HL-60/S4 treated with retinoic acid at 250 ng/mL for 4 days and 3 days (cell line): ENCODE measurements around the gene AKAP6.

Experiments
- in situ Hi-C: fragments of 300-500 bp; cut with MboI; formaldehyde crosslinking; loops from 2 replicates; pipeline ENCODE4 v1.7.0; 2022; ENCODE audit warnings: low sequenced_read_pairs

The AKAP6 gene

DNA sequence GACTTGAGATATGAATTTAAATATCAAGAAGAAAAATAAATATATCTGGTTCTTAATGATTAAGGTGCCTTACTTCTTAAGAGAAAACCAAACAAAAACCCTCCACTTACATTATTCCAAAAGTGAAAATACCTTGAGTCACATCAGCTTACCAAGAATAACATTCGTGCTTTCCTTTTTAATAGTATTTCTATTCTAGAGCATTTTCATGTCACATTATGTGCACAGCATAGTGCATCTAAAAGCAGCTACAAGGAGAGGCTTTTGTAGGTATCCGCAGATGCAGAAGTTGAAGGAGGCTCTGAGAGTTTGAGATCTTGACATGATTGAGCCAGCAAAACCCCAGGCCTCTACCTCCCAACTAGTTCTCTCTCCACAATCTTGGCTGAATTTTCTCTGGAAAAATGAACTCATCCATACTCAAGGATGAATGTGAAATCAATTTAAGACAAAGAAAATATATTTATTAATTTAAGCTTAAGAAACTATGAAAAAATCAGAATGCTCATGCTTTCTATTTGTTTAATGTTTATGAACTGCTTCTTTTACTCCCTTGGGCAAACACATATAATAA lies 275.0 kb downstream of the AKAP6 start:
- in situ Hi-C loops: no loop called here

DNA sequence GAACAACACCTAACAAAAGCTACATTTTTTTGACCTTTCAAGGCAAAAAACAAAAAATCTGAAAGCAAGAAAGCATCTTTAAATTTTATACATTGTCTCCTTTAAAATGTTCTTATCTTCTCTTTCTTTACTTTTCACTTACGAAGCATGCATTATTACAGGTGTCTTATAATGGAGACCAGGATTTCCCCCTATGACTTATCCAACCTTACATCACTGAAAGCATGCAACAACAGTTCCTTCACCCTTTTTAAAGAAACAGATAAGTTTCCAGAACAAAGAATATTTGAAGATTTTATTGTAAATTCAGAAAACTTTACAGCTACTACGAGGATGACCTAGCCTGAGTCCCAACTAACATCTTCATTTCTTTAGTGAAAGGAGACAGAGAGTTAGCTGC lies 277.2 kb downstream of the AKAP6 start:
- in situ Hi-C loops: no loop called here

DNA sequence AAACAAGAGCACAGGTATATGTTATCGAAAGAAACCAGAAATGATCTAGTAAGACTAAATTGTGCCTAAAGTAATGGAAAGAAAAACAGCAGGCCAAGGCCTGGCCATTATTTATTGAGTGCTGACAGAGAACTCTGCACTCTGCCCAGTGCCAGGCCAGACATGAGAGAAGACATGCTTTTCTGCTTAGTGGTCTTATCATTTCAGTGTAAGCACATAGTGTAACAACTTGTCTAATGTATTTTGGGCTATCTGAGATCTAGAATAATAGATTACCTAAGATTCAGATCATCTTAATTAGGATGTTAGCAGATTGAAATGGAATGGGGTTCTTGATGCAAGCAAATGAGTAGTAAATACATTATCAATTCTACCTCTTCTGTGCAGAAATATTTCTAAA lies 278.3 kb downstream of the AKAP6 start:
- in situ Hi-C loops: no loop called here

DNA sequence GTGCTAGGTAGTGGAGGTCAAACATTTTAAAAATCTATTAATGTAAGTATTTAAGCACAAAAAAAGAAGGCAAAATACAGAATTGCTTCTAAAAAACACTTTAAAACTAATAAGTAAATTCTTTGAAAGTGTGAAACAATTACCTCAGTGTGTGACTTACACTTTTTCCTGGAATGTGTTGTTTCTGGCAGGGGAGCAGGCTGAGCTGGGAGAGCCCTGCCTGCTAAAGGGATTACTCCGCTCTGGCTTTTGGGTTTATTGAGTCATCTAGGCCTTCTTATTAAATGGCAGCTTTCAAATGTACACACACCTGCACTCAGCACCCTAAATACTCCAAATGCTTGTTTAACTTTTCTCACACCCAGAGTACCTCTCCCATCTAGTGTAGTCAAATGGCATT lies 279.8 kb downstream of the AKAP6 start:
- in situ Hi-C loops: no loop called here

DNA sequence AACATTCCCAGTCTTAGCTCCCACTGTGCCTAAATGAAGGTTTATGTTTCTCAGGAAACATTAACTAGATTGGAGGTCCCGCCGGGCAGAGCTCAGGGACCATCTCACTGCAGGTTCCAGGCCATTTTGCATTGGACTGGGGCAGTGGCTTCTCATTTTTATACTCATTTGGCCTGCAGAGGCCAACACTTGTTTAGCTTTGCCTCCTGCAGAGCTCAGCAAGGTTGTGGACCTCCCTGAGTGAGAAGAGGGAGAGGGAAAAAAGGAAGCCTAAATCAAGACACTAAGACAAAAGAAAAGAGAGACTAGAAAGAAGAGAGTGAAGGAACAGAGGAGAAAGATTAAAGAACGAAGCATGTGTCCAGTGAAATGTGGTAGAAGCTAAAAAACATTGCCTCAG lies 280.3 kb downstream of the AKAP6 start:
- in situ Hi-C loops: no loop called here

DNA sequence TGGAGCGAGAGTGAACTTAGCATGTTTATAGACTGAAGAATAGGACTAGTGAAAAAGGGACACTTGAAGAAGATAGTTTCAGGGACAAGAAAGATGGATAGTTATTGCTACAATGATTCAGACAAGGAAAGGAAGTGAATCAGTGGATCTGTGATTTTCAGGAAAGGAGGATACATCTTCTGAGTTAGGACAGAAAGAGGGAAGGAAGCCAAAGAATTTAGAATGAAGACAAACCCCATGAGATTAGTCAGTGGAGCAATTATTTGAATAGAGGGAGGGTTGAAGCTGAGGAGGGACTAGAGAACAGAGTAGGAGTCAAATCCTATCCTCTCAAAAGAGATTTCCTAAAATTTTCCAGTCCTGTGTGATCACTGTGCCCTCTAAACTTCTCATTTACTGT lies 282.7 kb downstream of the AKAP6 start:
- in situ Hi-C loops: no loop called here

DNA sequence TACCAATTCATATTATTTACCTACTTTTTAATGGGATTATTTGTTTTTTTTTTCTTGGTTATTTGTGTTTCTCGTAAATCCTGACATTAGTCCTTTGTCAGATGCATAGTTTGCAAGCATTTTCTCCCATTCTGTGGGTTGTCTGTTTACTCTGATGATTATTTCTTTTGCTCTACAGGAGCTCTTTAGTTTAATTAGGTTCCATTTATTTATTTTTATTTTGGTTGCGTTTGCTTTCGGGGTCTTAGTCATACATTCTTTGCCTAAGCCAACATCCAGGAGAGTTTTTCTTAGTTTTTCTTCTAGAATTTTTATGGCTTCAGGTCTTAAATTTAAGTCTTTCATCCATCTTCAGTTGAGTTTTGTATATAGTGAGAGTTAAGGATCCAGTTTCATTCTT lies 289.9 kb downstream of the AKAP6 start:
- in situ Hi-C loops: no loop called here

DNA sequence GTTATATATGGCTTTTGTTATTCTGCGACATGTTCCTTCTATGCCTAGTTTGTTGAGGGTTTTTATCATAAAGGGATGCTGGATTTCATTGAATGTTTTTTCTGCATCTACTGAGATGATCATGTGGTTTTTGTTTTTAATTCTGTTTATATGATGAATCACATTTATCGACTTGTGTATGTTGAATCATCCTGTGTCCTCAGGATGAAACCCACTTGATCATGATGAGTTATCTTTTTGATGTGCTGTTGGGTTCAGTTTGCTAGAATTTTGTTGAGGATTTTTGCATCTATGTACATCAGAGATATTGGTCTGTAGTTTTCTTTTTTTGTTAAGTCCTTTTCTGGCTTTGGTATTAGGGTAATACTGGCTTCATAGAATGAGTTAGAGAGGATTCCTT lies 291.2 kb downstream of the AKAP6 start:
- in situ Hi-C loops: no loop called here

DNA sequence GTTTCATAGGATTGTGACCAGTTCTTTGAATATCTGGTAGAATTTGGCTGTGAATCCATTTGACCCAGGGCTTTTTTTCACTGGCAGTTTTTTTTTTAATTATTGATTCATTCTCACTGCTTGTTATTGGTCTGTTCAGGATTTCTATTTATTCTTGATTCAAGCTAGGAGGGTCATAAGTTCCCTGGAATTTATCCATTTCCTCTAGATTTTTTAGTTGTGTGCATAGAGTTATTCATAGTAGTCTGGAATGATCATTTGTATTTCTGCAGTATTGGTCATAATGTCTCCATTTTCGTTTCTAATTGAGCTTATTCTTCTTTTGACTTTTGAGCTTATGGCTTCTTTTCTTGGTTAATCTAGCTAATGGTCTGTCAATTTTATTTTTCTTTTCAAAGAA lies 291.6 kb downstream of the AKAP6 start:
- in situ Hi-C loops: no loop called here

DNA sequence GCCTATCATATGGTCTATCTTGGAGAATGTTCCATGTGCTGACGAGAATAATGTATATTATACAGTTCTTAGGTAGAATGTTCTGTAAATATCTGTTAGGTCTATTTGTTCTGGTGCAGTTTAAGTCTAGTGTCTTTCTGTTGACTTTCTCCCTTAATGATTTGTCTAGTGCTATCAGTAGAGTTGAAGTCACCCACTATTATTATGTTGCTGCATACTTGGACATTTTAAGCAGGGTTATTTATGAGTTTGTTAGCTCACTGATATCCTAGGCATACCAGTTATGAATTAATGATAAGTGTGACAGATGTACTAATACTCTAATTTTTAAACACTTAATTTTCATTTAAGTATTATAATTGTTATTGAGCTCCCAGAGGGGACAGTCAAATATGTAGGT lies 292.5 kb downstream of the AKAP6 start:
- in situ Hi-C loops: no loop called here

DNA sequence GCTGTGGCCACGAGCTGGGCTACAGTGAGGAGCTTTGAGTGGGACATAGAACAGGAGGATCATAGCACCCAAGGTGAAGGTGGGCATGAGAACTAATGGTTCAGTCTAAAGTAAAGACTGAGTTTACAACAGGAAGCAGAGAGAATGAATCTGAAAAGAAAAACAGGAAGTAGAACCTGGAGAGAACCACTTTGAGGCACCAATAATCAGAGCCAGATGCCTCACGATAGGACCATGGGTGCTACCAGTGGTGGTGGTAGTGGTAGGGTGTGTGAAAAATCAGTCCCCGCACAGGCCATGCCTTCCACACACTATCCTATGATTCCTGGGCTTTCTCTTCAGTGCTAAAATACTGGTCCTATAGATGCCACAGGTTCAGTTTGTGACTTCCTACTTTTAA lies 293.6 kb downstream of the AKAP6 start:
- in situ Hi-C loops: no loop called here

DNA sequence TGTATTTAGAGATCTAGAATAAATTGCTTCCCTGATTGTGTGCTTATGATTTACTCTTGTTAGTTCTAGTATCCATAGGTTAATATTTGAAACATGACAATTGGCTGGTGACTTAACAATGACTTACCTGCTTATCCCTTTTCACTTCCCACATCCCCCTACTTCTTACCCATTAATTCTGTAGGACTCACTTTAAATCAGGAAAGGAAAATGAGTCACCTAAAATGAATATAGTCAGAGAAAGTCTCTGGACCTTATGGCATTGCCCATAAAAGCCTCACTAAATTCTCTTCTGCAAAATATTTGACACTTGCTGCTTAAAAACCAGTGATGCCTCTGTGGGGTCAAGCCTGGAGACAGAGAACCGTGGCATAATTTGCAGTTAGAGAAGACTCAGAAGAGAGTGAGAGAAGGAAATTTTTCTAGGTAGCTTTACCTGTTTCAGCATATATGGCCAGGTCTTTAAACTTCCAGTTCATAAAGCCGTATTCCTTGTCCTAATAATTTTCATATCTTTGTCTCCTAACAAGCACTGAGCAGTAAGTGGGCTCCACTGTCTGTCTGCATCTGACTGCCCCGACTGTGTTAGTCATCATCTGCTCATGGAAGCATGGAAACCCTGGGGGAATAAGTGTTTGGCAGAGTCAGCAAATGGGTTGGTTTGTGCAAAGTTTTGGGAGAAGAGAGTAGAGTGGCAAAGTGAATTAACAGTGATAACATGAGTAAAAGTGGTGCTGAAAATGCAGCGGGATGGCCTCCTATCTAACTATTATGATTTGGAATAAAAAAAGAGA lies 294.4 kb downstream of the AKAP6 start:
- in situ Hi-C loops: no loop called here

DNA sequence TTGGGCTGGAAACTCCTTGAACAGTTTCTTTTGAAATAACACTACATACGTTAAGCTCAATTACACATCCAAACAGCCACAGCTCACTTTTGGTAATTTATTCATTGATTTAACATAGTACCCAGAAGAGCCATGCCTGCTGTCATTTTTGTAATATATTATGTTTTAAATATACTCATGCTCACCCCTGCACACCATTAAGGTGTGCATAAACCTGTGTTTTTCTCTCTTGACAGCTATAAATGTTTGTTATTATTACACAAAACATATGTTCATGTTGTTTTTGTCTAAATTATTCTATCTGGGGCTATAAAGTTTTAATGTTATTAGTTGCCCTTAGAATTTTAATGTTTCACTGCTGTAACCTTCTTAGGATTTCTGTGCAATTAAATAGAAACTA lies 296.1 kb downstream of the AKAP6 start:
- in situ Hi-C loops: no loop called here

DNA sequence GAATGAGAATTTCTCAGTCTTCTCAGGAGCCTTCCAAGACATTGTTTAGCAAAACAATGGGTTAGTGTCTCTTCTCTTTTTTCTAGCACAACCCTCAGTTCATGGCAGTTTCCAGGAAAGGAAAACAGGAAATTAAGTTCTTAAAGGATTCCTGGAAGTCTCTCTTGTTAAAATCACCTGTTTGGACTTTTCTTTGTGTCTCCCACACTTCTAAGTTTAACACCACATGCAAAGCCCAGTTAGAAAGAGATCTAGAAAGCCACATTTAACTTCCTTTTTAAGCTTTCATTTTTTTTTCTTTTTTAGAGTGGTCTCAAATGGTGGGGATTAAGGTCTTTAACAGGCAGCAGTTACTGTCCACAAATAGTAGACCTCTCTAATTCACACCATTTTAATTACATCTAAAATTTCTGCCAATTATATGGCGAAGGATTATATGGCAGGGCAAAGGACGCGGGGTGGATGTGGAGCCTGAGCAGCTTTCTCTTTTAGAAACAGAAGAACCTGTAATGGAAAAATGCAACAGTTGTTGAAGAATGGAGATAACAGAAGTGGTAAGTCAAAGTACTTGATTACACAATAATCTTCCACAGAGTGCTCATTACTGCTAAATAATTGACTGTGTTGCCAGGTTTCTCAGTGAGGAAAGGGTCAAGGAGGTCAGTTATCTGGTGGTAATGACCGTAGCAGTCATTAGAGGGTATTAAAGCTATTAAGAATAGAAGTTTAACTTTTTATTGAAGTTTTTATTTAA lies 298.6 kb downstream of the AKAP6 start:
- in situ Hi-C loops: no loop called here

DNA sequence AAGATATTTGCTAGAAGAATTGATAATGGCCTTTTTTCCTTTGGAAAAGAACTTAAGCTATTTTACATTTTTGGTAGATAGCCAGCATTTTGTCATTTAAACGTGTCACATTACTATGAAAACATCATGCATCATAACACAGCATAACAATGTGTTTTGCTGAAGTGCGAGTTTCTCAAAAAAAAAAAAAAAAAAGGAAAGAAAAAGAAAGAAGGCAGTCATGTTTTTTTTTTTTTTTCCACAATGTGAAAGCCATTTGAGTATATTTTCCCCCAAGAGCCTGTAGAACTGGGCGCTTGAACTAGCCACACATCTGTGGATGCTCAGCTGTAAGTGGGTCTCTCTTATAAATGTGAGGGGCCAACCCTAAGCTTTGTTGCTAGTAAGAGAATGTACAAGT lies 300.1 kb downstream of the AKAP6 start:
- in situ Hi-C loops: no loop called here

DNA sequence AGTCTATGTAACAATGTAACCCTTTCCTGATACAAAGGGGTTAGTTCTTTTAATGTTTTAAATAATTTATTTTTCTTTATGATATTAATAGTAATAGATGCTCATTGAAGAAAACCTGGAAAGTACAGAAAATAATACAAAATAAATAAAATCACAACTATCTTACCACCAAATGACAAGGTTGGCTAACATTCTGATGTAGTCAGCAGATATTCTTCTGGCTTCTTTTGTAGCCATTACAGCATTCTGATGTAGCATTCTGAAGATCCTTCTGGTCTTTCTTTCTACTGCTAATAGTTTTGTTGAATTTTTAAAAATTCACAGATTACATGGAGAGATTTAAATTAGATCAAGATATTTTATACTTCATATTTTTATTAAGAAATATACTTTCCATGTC lies 301.6 kb downstream of the AKAP6 start:
- in situ Hi-C loops: no loop called here

DNA sequence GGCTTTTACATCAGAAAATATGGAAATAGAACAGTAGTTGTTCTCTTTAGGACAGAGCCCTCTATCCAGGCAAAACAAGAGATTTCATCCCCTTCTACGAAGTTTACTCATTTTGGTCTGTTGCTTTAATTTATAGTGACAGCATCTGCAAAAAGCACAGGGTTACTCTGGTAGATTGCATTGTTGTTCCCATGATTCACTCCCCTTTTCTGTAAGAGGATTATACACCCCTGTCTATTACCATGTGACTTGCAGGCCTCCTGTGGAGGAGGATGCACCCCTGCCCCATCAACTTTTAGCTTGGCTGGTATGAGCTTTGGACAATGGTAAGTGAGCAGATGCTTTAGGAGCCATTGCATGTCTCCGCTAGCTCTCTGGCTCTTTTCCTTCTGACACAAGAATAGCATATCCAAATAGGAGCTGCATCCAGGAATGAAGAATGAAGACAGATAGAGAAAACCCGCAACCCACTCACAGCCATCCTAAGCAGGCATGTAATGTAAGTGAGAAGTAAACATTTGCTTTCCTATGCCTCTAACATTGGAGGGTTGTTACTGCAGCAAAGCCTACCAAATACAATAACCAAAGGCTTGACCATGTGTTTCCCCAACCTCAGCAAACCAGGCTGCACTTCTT lies 304.2 kb downstream of the AKAP6 start:
- in situ Hi-C loops: no loop called here

DNA sequence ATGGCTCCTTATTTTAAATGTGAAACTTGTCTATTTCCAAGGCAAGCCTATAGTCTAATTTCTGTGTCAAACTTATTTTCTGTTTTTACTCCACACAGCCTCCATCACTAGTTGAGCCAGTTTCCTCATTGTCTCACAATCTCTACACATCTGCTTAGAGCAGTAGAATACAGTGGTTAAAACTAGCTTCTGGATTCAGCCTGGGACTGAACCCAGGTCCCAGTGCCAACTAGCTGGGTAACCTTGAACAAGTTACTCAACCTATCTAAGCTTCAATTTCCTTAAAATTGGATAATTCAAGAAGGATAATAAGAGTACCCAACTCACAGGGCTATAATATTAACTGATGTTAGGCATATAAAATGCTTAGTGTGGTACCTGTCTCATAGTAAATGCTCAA lies 304.8 kb downstream of the AKAP6 start:
- in situ Hi-C loops: no loop called here

DNA sequence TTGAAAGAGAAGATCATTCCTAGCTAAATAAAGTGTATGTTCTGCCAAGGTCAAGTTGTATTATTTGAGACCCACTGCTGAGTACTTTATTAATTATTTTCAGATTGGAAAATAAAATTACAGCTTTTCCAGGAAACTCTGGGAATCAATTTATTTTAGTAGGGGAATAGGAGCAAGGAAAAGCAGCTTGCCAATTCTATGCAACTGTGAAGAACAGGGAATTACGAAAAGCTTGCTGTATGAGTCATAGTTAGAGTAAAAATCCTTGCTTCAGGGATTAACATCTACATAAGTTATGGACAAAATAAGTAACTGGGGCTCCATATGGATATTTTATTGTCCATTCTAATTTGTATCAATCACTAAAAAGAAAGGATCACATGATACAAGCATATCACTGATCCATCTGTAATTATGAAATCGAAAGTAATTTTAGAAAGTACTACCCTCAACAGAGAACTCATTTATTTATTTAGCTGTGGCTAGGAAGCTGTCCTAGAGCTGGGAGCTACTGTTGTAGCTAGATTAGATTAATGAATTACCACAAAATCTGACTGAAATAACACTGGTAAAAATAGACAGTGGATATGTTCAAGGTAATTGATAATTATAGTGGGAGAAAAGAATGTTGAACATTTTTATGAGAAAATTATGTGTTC lies 306.1 kb downstream of the AKAP6 start:
- in situ Hi-C loops: no loop called here

DNA sequence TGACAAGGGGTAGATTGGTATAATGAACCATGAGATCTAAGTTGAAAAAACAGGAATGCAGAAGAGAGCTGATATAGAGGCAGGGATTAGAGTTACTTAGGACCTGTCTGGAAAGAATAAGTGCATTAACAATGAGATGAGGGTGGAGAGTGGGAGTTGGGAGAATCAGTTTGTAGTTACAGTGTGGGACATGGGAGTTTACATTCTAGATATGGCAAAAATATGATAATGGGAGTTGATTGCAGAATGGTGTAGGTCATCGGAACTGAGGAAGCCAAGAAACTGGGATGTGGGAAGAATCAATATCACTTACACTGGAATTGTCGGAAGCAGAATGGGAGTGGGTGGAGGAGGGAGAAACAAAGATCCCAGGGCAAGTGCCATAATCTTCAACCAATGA lies 308.5 kb downstream of the AKAP6 start:
- in situ Hi-C loops: no loop called here

DNA sequence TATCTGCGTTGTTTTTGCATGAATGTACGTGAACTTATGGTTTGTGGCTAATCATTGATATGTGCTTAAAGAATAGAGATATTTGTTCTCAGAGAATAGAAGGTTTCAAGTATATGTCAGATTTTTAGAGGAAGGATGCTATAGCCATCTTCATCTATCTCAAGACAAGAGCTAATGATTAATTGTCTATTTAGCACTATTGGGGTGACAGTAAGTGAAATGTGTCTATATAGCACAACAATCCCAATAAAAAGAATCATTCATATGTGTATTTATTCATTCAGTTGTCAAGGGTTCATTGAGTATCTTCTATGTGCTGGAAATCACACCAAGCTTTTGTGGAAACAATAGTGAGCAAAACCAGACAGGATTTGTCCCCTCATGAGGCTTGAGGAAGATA lies 310.1 kb downstream of the AKAP6 start:
- in situ Hi-C loops: no loop called here
